T-cell (primary cell): ENCODE measurements around the gene AHNAK2. TPM values are rescaled to one million over a fixed set of nuclear protein-coding genes. Genes with fewer than 3 reads are reported as not detected.

ENCODE experiments used
- ATAC-seq, 4 experiments: fragments of 200-7000 bp in 3 of 4; fragments of 150-1000 bp in 1 of 4; cut with Tn5 transposase; replicated peaks in 1 of 4; 1 replicate in 3 of 4; 2 replicates in 1 of 4; pipeline ENCODE4 v1.10.0; 2021; ENCODE audit warnings: moderate library complexity in 3 of 4, mild to moderate bottlenecking in 2 of 4, moderate number of reproducible peaks in 1 of 4
- CTCF ChIA-PET, 2 donors: fragments of 300-600 bp; sonication (Branson Sonifier 250); formaldehyde crosslinking; loops; one replicate each; lab custom pipeline; 2022; ENCODE audit warnings: antibody characterized with exemption in 2 of 2; lab: Charles Lee
- POLR2A ChIA-PET, 2 donors: fragments of 300-600 bp; sonication (Branson Sonifier 250); formaldehyde crosslinking; loops; one replicate each; lab custom pipeline; 2022; ENCODE audit warnings: antibody characterized with exemption in 2 of 2; lab: Charles Lee
- DNase-seq, 35 experiments: peaks; one replicate each; pipeline versions ENCODE4 v3.0.0 to v3.0.0-alpha.2; 2013 to 2023
- H3K27ac ChIP-seq: one replicate; pipeline ENCODE4 v1.5.1; 2013; ENCODE audit warnings: low read length
- H3K27me3 ChIP-seq, 2 experiments: replicated peaks in 1 of 2; 1 replicate in 1 of 2; 2 replicates in 1 of 2; pipeline versions ENCODE4 v1.6.1 to v1.7.0; 2013; ENCODE audit warnings: low read length in 1 of 2, mixed read lengths in 1 of 2; ENCODE audit not compliant: control insufficient read depth in 2 of 2, insufficient read depth in 2 of 2; ENCODE audit errors: extremely low read depth in 1 of 2
- H3K36me3 ChIP-seq, 2 donors: 1 replicate in 1 of 2; 2 replicates in 1 of 2; pipeline versions ENCODE4 v1.6.1 to v1.7.0; 2013; ENCODE audit warnings: low read length in 1 of 2; ENCODE audit not compliant: control insufficient read depth in 2 of 2, insufficient read depth in 1 of 2; ENCODE audit errors: extremely low read depth in 1 of 2
- H3K4me1 ChIP-seq, 2 experiments: 1 replicate in 1 of 2; 2 replicates in 1 of 2; pipeline versions ENCODE4 v1.6.1 to v1.7.0; 2013; ENCODE audit warnings: low read length in 2 of 2, mixed read lengths in 1 of 2; ENCODE audit not compliant: insufficient read depth in 2 of 2, control insufficient read depth in 1 of 2; ENCODE audit errors: extremely low read depth in 1 of 2
- H3K4me3 ChIP-seq, 2 donors: 1 replicate in 1 of 2; 2 replicates in 1 of 2; pipeline versions ENCODE4 v1.5.1 to v1.7.0; 2013; ENCODE audit warnings: mild to moderate bottlenecking in 2 of 2, low read length in 1 of 2, moderate library complexity in 1 of 2; ENCODE audit not compliant: control insufficient read depth in 1 of 2; ENCODE audit errors: extremely low read depth in 1 of 2
- H3K9me3 ChIP-seq: 2 replicates; pipeline ENCODE4 v1.7.0; 2013
- H3K27ac Mint-ChIP-seq, 2 donors: one replicate each; pipeline ENCODE4 v1.8.0; 2020 to 2021; ENCODE audit warnings: mild to moderate bottlenecking in 2 of 2, mixed read lengths in 2 of 2
- H3K27me3 Mint-ChIP-seq, 2 donors: one replicate each; pipeline ENCODE4 v1.8.0; 2021 to 2022; ENCODE audit warnings: mixed read lengths in 2 of 2
- H3K36me3 Mint-ChIP-seq: one replicate; pipeline ENCODE4 v1.8.0; 2021; ENCODE audit warnings: mixed read lengths
- H3K4me1 Mint-ChIP-seq, 3 donors: one replicate each; pipeline ENCODE4 v1.8.0; 2020 to 2022; ENCODE audit warnings: mixed read lengths in 3 of 3, mild to moderate bottlenecking in 1 of 3
- H3K4me3 Mint-ChIP-seq, 3 donors: one replicate each; pipeline ENCODE4 v1.8.0; 2020 to 2022; ENCODE audit warnings: mild to moderate bottlenecking in 3 of 3, mixed read lengths in 3 of 3, moderate library complexity in 3 of 3
- H3K9me3 Mint-ChIP-seq, 3 donors: one replicate each; pipeline ENCODE4 v1.8.0; 2020 to 2022; ENCODE audit warnings: mixed read lengths in 3 of 3
- WGBS: methylation state at CpG from one replicate; pipeline ENCODE4 v1.1.5; 2013; ENCODE audit warnings: missing lambda C conversion rate; ENCODE audit not compliant: insufficient coverage; 5-methylcytosine and 5-hydroxymethylcytosine counted together
- total RNA-seq, 35 experiments: library from RNA in 6 of 35; stranded (reverse) in 6 of 35; fragments of 120-200 nt in 1 of 35; gene quantifications; one replicate each; pipeline versions ENCODE4 v1.2.1 to v1.2.4 and lab custom pipeline; 2013 to 2026

The AHNAK2 gene
- total RNA-seq, 5 donors from 2014 or later (not counting 1 experiment from before 2014, with no cell fraction given): 0.20 to 0.38 (median 0.22) TPM; not detected in 2

DNA sequence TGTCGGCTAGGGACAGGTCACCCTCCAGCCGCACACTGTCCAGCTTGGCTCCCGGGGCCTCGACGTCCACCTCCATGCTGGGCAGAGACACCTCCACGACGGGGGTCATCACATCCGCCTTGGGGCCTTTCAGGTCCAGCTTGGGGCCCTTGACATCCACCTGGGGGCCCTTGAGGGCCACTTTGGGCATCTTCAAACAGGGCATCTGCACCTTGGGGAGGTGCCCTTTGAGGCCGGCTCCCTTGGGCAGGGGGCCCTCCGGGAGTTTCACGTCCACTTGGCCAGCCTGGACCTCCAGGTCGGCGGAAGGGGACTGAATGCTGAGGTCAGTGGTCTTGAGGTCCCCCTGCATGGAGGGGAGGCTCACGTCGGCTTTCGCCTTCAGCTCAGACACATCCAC is 35.6 kb downstream of the AHNAK2 start:
- Mint-ChIP-seq H3K36me3 (no peaks in the 10 kb centered on the region), H3K27ac (no peak overlapping the region), H3K4me1 (no peaks in the 10 kb centered on the region), H3K27me3 (peaks cover 3% of the 10 kb centered on the region in 2 donors), H3K9me3 (no peaks in the 10 kb centered on the region), H3K4me3 (no peak overlapping the region)
- Histone ChIP-seq H3K27me3 (peaks cover 0 to 32% of the 10 kb centered on the region in 2 experiments), H3K36me3 (no peaks in the 10 kb centered on the region), H3K9me3 (no peaks in the 10 kb centered on the region), H3K27ac (no peak overlapping the region), H3K4me3 (no peak overlapping the region), H3K4me1 (no peaks in the 10 kb centered on the region)
- 88% methylated on average over 16 of the region's 16 CpGs for WGBS
- ATAC-seq (no peak), DNase-seq (no peak)
- ChIA-PET CTCF (no interaction called here), POLR2A (no interaction called here)

DNA sequence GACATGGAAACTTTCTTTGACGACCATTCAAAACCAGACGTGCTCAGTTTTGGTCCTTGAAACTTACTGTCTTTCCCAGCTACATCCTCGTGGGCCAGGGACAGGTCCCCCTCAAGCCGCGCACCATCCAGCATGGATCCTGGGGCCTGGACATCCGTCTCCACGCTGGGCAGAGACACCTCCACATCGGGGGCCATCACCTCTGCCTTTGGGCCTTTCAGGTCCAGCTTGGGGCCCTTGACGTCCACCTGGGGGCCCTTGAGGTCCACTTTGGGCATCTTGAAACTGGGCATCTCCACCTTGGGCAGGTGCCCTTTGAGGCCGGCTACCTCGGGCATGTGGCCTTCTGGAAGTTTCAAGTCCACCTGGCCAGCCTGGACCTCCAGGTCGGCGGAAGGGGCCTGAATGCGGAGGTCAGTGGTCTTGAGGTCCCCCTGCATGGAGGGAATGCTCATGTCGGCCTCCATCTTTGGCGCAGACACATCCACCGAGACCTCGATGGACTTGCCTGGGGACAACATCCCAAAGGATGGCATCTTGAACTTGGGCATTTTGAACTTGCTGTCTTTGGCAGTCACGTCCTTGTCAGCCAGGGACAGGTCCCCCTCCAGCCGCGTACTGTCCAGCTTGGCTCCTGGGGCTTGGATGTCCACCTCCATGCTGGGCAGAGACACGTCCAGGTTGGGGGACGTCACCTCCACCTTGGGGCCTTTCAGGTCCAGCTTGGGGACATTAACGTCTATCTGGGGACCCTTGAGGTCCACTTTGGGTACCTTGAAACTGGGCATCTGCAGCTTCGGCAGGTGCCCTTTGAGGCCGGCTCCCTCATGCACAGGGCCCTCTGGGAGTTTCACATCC is 36.4 kb downstream of the AHNAK2 start:
- ChIA-PET CTCF (no interaction called here), POLR2A (interaction anchor here in 1 of 2 donors (0.6 kb wide), 1 partner anchor 284 kb away, joined by 3 read pairs; no protein-coding TSS in a partner anchor)
- Histone ChIP-seq H3K4me3 (no peak overlapping the region), H3K27ac (no peak overlapping the region), H3K27me3 (peaks cover 0 to 32% of the 10 kb centered on the region in 2 experiments), H3K9me3 (no peaks in the 10 kb centered on the region), H3K36me3 (no peaks in the 10 kb centered on the region), H3K4me1 (no peaks in the 10 kb centered on the region)
- Mint-ChIP-seq H3K9me3 (no peaks in the 10 kb centered on the region), H3K4me1 (no peaks in the 10 kb centered on the region), H3K27ac (no peak overlapping the region), H3K4me3 (no peak overlapping the region), H3K27me3 (peaks cover 3 to 4% of the 10 kb centered on the region in 2 donors), H3K36me3 (no peaks in the 10 kb centered on the region)
- no peak for DNase-seq
- no peak for ATAC-seq
- 84% methylated on average over 26 of the region's 26 CpGs for WGBS

DNA sequence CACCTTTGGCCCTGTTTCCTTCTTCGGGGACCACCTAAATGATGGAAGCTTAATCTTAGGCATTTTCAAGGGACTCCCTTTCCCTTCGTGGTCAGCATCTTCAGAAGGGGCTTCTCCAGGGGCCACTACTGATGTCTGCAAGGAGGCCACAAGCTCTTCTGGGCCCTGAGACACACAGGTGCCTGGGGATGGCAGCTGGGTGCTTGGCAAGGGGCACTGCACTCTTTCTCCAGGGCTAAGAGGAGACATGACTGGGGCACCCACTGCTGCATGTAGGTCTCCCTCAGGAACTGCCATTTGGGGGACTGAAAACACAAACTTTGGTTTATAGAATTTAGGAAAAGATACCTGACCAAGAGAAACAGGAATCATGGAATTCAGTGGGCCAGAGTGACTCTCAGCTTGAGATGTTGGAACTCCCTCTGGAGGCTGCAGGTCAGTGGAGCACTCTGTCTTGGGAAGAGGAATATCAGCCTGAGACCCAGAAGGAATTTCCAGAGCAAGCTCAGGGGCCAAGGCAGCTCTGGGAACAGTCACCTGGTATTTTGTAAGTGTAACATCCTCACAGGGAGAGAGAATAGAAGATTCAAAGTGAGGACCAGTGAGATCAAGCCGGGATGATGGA is 37.5 kb downstream of the AHNAK2 start:
- no peaks in the 10 kb centered on the region for H3K9me3 Mint-ChIP-seq
- ChIA-PET POLR2A (interaction anchor here in 1 of 2 donors (0.6 kb wide), 1 partner anchor 285 kb away, joined by 3 read pairs; no protein-coding TSS in a partner anchor), CTCF (no interaction called here)
- ATAC-seq (no peak), DNase-seq (no peak)
- peaks cover 3 to 4% of the 10 kb centered on the region in 2 donors for H3K27me3 Mint-ChIP-seq
- H3K27me3 ChIP-seq: peaks cover 0 to 42% of the 10 kb centered on the region in 2 experiments
- no peak overlapping the region for H3K27ac Mint-ChIP-seq
- no peaks in the 10 kb centered on the region for H3K36me3 Mint-ChIP-seq
- no peak overlapping the region for H3K27ac ChIP-seq
- no peaks in the 10 kb centered on the region for H3K4me1 Mint-ChIP-seq
- no peak overlapping the region for H3K4me3 Mint-ChIP-seq
- no peaks in the 10 kb centered on the region for H3K9me3 ChIP-seq
- no peaks in the 10 kb centered on the region for H3K4me1 ChIP-seq
- H3K4me3 ChIP-seq: no peak overlapping the region
- WGBS: 76% methylated on average over 3 of the region's 3 CpGs
- H3K36me3 ChIP-seq: no peaks in the 10 kb centered on the region

DNA sequence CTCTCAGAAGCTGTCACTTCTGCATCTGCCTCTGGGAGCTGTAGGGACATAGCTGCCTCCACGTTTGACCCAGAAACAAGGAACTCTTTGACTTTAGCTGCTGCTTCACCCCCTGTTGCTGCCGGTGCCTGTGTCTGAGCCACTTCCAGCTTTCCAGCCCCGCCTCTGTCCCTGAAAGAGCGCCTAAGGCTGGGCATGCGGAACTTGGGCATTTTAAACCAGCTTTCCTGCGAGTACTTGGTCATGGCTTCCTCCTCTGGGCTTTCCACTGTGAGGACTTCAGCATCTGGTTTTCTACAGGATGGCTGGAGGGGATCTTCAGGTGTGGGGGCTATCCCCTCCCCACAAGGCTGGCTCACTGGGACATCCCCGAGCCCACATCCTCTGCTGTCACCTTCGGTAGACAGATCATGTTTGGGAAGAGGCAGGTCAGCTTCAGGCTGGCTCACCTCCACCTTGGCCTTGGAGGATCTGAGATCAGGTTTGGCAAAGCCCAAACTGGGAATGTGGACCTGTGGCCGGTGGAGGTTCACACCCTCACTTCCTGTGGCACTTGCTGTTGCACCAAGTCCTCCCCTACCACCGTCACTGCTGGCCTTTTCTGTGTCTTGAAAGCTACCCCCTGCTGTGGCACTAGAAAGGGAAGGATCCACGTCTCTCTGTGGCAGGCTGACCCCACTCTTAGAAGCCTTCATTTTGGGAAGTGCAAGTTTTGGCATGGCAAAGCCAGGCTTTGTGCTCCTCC is 38.3 kb downstream of the AHNAK2 start:
- H3K27me3 ChIP-seq: peaks cover 0 to 48% of the 10 kb centered on the region in 2 experiments
- Mint-ChIP-seq H3K4me3 (no peak overlapping the region), H3K27me3 (peaks cover 3 to 6% of the 10 kb centered on the region in 2 donors), H3K4me1 (no peaks in the 10 kb centered on the region), H3K9me3 (no peaks in the 10 kb centered on the region), H3K36me3 (no peaks in the 10 kb centered on the region), H3K27ac (no peak overlapping the region)
- 68% methylated on average over 8 of the region's 11 CpGs for WGBS
- no peak overlapping the region for H3K4me3 ChIP-seq
- H3K27ac ChIP-seq: no peak overlapping the region
- ChIA-PET POLR2A (no interaction called here), CTCF (no interaction called here)
- no peaks in the 10 kb centered on the region for H3K36me3 ChIP-seq
- H3K4me1 ChIP-seq: no peaks in the 10 kb centered on the region
- DNase-seq: no peak
- no peak for ATAC-seq
- no peaks in the 10 kb centered on the region for H3K9me3 ChIP-seq

DNA sequence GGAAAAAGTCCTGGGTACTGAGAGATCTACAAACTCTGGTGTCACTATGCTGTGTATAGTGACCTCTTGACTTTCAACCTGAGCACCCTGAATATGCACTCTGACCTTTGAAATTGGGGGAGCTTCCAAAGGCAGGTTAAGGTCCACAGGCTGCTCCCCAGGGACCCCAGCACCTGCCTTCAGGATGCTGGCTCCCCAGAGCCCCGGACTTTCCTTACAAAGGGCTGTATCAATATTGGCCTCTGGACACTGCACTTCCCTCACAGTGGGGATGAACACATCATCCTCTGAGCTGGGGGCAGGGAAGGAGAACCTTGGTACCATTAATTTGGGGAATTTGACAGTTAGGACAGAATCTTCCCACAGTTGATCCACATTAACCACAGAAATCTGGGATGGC is 39.2 kb downstream of the AHNAK2 start:
- H3K27me3 Mint-ChIP-seq: peaks cover 3 to 11% of the 10 kb centered on the region in 2 donors
- H3K27ac Mint-ChIP-seq: no peak overlapping the region
- H3K9me3 ChIP-seq: no peaks in the 10 kb centered on the region
- no peaks in the 10 kb centered on the region for H3K36me3 Mint-ChIP-seq
- no CpG with 5 or more reads among the region's 1 CpG for WGBS
- H3K27ac ChIP-seq: no peak overlapping the region
- H3K27me3 ChIP-seq: peaks cover 0 to 56% of the 10 kb centered on the region in 2 experiments
- no peak for DNase-seq
- no peaks in the 10 kb centered on the region for H3K9me3 Mint-ChIP-seq
- no peak for ATAC-seq
- POLR2A ChIA-PET: no interaction called here
- H3K4me3 ChIP-seq: no peak overlapping the region
- no peaks in the 10 kb centered on the region for H3K36me3 ChIP-seq
- CTCF ChIA-PET: no interaction called here
- H3K4me1 ChIP-seq: peaks cover 0 to 5% of the 10 kb centered on the region in 2 experiments
- no peak overlapping the region for H3K4me3 Mint-ChIP-seq
- peaks cover 0 to 6% (median 0%) of the 10 kb centered on the region in 3 donors for H3K4me1 Mint-ChIP-seq

DNA sequence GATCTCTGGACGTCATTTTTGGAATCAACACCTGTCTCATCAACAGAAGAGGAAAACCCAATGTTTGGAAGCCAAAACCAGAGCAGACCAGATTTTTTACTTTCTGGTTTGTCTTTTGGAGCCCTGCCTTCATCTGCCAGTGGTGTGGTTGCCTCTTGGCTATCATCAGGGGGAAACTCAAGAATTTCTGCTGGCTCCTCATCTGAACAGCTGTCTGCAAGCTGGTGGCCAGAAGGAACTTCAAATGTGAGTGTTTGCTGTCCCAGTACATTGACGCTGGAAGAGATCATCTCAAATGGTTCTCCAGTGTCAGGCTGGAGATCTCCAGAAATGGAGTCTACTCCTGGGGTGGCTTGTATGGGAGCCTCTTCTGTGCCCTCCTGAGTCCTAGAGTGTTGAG is 39.7 kb downstream of the AHNAK2 start:
- peaks cover 0 to 57% of the 10 kb centered on the region in 2 experiments for H3K27me3 ChIP-seq
- no peak for DNase-seq
- POLR2A ChIA-PET: no interaction called here
- no peak overlapping the region for H3K4me3 Mint-ChIP-seq
- CTCF ChIA-PET: no interaction called here
- no peak overlapping the region for H3K4me3 ChIP-seq
- peaks cover 0 to 6% (median 0%) of the 10 kb centered on the region in 3 donors for H3K4me1 Mint-ChIP-seq
- H3K27ac ChIP-seq: no peak overlapping the region
- peaks cover 3 to 11% of the 10 kb centered on the region in 2 donors for H3K27me3 Mint-ChIP-seq
- peaks cover 0 to 6% of the 10 kb centered on the region in 2 experiments for H3K4me1 ChIP-seq
- H3K36me3 Mint-ChIP-seq: no peaks in the 10 kb centered on the region
- 60% methylated on average over 2 of the region's 2 CpGs for WGBS
- no peaks in the 10 kb centered on the region for H3K9me3 ChIP-seq
- ATAC-seq: no peak
- no peak overlapping the region for H3K27ac Mint-ChIP-seq
- no peaks in the 10 kb centered on the region for H3K9me3 Mint-ChIP-seq
- H3K36me3 ChIP-seq: no peaks in the 10 kb centered on the region
